Cardiac fibroblast (primary cell): ENCODE results near the gene NINL.
"Not testable (repeated sequence)": the region's sequence is repeated elsewhere in the genome, so short reads cannot be mapped to it uniquely, and the experiment has no call there.

ENCODE experiments used
- DNase-seq, 2 donors: peaks; one replicate each; pipeline versions ENCODE4 v3.0.0 to v3.0.0-alpha.2; 2010; ENCODE audit warnings: low read depth in 2 of 2
- H3K4me3 ChIP-seq, 2 donors: replicated peaks in 1 of 2; 1 replicate in 1 of 2; 2 replicates in 1 of 2; pipeline ENCODE4 v1.5.1; 2011; ENCODE audit warnings: low read depth in 2 of 2, low read length in 2 of 2, mild to moderate bottlenecking in 2 of 2, moderate library complexity in 1 of 2
- CTCF ChIP-seq: IDR thresholded peaks from one replicate; pipeline ENCODE4 v1.5.1; 2011; ENCODE audit warnings: low read depth, mild to moderate bottlenecking, low read length, inconsistent platforms

The NINL gene

GRCh38 chr20:25606094-25606695, 20.9 kb upstream of the NINL start:
- no peak overlapping the region for H3K4me3 ChIP-seq
- no peak for TF ChIP-seq CTCF
- no peak for DNase-seq

GRCh38 chr20:25605148-25605547, 19.8 kb upstream of the NINL start:
- no peak for TF ChIP-seq CTCF
- peak in 1 of 2 donors; percentile 42 for DNase-seq
- H3K4me3 ChIP-seq = no peak overlapping the region

- DNase-seq = no peak
- TF ChIP-seq CTCF = no peak
- H3K4me3 ChIP-seq = no peak overlapping the region
Measured at GRCh38 chr20:25604611-25605010, 19.3 kb upstream of the NINL start.

- not testable (repeated sequence) for DNase-seq, H3K4me3 ChIP-seq
Measured at GRCh38 chr20:25602914-25603309, 17.6 kb upstream of the NINL start.

GRCh38 chr20:25602191-25602913, 17.0 kb upstream of the NINL start:
- not testable (repeated sequence) for DNase-seq, H3K4me3 ChIP-seq

- H3K4me3 ChIP-seq = no peak overlapping the region
- TF ChIP-seq CTCF = no peak
- no peak for DNase-seq
Measured at GRCh38 chr20:25601659-25602058, 16.3 kb upstream of the NINL start.

- H3K4me3 ChIP-seq = no peak overlapping the region
- DNase-seq = peak in 1 of 2 donors; percentile 29
- no peak for TF ChIP-seq CTCF
Measured at GRCh38 chr20:25600632-25601031, 15.3 kb upstream of the NINL start.
